ENCODE measurements around the gene VASH1.
A peak's percentile ranks its signal among the peaks of the same experiment; 100 is the strongest.
"Not testable (repeated sequence)": the region's sequence is repeated elsewhere in the genome, so short reads cannot be mapped to it uniquely, and the experiment has no call there.

The VASH1 gene

DNA sequence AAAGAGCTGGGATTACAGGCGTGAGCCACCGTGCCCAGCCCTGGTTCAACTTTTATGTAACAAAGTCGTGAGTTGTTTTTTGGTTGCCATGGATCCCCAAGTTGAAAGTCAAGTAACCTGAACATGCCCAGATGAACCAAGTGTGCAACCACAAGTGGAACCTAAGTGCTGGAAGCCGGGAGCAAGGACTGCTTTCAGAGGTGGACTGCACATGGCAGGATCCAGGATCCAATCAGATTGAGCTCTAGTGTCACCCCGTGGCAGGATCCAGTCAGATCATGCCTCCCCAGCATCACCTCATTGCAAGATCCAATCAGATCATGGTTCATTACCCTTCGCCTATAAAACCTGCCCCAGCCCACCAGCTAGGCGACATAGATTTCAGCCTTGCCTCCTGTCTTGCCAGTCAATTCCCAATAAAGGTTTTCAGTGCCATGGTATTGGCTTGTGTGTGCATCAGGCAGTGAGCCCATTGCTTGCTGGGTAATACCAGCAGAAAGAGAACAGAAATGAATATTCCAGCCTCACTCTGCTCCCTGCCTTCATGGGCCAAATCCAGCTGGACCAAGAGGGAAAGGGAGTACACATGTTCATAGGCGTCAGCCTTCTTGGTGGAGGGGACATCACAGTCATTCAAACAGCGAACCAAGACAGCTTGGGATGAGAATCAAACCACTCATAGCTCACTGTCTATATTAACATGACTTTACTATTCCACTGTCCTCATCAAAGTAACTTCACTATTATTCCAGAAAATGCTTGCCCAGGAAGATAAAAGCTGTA lies 43.6 kb upstream of the VASH1 start:
- no peak for DNase-seq (ENCODE audit: low spot score)
- in situ Hi-C loops (cut with MboI; ENCODE audit: low pct_unique_long_range_greater_than_20kb, low sequenced_read_pairs, unreplicated experiment), result loop anchor here (25.0 kb wide), 1 partner anchor 345 kb away; no protein-coding TSS in a partner anchor
- TF ChIP-seq, protein P1, sequence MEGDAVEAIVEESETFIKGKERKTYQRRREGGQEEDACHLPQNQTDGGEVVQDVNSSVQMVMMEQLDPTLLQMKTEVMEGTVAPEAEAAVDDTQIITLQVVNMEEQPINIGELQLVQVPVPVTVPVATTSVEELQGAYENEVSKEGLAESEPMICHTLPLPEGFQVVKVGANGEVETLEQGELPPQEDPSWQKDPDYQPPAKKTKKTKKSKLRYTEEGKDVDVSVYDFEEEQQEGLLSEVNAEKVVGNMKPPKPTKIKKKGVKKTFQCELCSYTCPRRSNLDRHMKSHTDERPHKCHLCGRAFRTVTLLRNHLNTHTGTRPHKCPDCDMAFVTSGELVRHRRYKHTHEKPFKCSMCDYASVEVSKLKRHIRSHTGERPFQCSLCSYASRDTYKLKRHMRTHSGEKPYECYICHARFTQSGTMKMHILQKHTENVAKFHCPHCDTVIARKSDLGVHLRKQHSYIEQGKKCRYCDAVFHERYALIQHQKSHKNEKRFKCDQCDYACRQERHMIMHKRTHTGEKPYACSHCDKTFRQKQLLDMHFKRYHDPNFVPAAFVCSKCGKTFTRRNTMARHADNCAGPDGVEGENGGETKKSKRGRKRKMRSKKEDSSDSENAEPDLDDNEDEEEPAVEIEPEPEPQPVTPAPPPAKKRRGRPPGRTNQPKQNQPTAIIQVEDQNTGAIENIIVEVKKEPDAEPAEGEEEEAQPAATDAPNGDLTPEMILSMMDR (IDR thresholded peaks at IDR 0.05; ENCODE audit: extremely low read depth, insufficient read depth, missing control alignments), result no peak

DNA sequence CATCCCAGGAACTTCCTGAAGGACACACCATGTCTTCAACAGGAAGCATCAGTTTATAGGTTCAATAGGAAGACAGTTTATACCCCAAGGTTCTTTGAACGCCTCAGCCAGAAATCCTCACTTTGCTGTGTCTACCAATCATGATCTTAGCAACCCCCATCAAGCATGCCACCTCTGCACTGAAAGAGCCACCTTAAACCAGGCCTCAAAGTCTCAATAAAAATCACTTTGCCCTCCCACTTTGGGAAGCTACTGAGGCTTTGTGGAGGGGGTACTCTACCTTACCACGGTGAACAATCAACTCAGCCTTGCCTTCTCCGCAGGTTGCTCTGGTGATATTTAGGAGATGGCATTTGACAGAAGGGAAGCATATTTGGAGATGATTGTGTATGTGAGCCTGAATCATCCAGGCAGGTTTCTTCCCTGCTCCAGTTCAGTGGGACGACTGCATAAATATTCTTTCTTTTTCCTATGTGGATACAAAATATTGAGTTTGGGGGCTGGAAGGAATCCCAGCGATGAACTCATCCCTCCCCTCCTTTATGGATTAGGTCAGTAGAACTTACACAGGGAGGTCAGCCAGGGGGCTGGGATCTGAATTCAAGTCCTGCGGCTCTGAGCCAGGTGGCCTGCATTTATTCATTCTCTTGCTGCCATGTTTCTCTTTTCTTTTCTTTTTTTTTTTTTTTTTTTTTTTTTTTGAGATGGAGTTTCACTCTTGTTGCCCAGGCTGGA lies 42.8 kb upstream of the VASH1 start:
- DNase-seq (ENCODE audit: low spot score), result no peak
- in situ Hi-C loops (cut with MboI; ENCODE audit: low pct_unique_long_range_greater_than_20kb, low sequenced_read_pairs, unreplicated experiment), result loop anchor here (25.0 kb wide), 1 partner anchor 344 kb away; no protein-coding TSS in a partner anchor
- TF ChIP-seq, protein P1 (IDR thresholded peaks at IDR 0.05; ENCODE audit: extremely low read depth, insufficient read depth, missing control alignments), result no peak

DNA sequence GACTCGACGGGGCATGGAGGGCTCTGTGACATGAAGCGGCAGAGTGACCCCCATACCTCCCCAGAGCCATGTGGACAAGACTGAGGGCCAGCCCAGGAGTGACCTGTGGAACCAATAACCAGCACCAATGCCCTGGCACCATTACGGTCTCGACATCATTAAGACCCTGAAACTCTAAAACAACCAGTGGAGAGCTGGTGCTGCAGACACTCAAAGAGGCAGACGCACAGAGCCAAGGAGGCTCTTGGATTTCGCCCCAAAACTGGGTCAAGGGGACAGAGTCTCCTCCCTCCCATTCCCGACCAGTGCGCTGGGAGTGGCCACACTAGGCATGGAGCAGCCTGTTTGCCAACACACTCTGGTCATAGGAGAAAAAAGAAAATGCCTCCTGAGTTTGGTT lies 41.6 kb upstream of the VASH1 start:
- TF ChIP-seq, protein P1 (IDR thresholded peaks at IDR 0.05; ENCODE audit: extremely low read depth, insufficient read depth, missing control alignments), result no peak
- in situ Hi-C loops (cut with MboI; ENCODE audit: low pct_unique_long_range_greater_than_20kb, low sequenced_read_pairs, unreplicated experiment), result loop anchor here (25.0 kb wide), 1 partner anchor 343 kb away; no protein-coding TSS in a partner anchor
- no peak for DNase-seq (ENCODE audit: low spot score)

DNA sequence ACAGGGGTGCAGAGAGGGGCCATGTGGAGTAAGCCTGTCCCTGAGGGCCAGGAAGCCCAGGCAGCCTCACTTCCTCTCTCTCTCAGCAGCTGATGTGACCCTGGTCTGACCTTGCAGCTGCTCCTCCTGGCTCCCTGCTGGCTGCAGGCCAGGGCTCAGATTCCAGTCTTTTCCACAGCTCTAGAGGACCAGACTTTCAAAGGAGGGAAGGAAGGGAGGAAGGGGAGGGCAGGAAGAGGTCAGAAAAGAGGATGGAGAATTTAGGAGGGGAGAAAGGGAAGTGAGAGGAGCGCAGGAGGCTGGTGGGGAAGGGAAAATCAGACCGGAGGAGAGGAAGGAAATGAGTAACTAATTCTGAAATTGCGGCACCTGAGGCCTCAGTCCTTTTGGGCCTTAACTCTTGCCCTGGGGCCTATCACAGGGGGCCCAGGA lies 40.9 kb upstream of the VASH1 start:
- in situ Hi-C loops (cut with MboI; ENCODE audit: low pct_unique_long_range_greater_than_20kb, low sequenced_read_pairs, unreplicated experiment), result loop anchor here (25.0 kb wide), 1 partner anchor 342 kb away; no protein-coding TSS in a partner anchor
- DNase-seq (ENCODE audit: low spot score), result peak; percentile 51
- TF ChIP-seq, protein P1 (IDR thresholded peaks at IDR 0.05; ENCODE audit: extremely low read depth, insufficient read depth, missing control alignments), result no peak

DNA sequence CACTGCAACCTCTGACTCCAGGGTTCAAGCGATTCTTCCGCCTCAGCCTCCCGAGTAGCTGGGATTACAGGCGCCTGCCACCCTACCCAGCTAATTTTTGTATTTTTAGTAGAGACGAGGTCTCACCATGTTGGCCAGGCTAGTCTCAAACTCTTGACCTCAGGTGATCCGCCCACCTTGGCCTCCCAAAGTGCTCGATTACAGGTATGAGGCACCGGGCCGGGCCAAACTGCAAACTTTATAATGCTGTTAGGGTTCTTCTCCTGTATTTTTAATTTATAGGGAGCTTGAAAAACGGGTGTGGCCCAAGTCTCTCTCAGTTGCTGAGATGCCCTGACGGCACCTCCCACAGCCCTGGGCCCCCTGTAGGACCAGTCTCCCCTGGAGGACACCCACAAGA lies 39.8 kb upstream of the VASH1 start:
- not testable (repeated sequence) for DNase-seq (ENCODE audit: low spot score)
- in situ Hi-C loops (cut with MboI; ENCODE audit: low pct_unique_long_range_greater_than_20kb, low sequenced_read_pairs, unreplicated experiment), result loop anchor here (25.0 kb wide), 1 partner anchor 341 kb away; no protein-coding TSS in a partner anchor

DNA sequence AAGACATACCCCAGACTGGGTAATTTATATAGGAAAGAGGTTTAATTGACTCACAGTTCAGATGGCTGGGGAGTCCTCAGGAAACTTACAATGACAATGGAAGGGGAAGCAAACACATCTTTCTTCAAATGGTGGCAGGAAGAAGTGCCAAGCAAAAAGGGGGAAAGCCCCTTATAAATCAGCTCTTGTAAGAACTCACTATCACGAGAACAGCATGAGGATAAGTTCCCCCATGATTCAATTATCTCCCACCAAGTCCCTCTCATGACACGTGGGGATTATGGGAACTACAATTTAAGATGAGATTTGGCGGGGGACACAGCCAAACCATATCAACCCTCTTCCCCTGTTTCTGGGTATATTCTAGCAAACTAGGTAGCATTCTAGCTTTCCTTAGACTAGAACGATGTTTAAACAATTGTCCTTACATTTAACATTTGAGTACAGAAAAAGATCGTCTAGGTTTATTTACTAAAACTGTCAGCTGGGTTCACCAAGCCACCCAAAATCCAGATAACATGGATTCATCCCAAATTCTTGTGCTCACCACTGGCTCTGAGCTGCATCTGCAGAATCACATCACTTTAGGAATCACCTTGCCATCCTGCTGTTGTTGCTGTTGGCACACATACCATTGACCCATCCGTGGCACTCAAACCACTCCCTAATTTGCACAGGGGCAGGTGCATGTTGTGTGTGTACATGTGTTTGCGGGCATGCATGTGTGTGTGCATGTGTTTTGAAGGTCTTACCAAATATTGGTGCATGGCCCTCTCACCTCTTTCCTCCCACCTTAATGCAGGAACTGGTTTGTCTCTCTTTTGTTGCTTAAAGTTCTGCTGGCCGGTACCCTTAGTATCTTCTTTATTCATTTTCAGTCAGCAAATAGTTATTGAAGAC lies 36.4 kb upstream of the VASH1 start:
- no peak for DNase-seq (ENCODE audit: low spot score)
- in situ Hi-C loops (cut with MboI; ENCODE audit: low pct_unique_long_range_greater_than_20kb, low sequenced_read_pairs, unreplicated experiment), result loop anchor here (25.0 kb wide), 1 partner anchor 337 kb away; no protein-coding TSS in a partner anchor
- TF ChIP-seq, protein P1 (IDR thresholded peaks at IDR 0.05; ENCODE audit: extremely low read depth, insufficient read depth, missing control alignments), result no peak

All from GM13977 (cell line).